Suppressor macrophage (primary cell): ENCODE measurements around the gene PAX7.
"Not testable (repeated sequence)": the region's sequence is repeated elsewhere in the genome, so short reads cannot be mapped to it uniquely, and the experiment has no call there.

Source experiments
- DNase-seq, 4 experiments: peaks; one replicate each; pipeline ENCODE4 v3.0.0-alpha.2; 2020 to 2022

Gene PAX7

DNA sequence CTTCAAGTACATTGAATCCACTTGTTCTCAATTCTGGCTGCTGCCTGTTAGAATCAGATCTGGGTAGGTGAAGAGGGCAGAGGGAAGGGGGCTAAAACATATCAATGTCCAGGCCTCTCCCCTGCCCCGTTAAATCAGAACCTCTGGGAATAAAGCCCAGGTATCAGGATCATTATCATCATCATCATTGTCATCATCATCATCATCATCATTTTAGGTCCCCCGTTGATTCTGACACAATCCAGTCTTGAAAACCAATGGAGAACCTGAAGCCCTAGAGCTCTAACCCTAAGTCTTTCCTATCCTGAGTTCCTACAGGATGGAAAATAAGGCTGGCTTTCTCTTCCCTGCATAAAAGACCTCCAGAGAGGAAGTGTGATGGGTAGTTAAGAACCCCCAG lies 135.7 kb downstream of the PAX7 start:
- DNase-seq = no peak

DNA sequence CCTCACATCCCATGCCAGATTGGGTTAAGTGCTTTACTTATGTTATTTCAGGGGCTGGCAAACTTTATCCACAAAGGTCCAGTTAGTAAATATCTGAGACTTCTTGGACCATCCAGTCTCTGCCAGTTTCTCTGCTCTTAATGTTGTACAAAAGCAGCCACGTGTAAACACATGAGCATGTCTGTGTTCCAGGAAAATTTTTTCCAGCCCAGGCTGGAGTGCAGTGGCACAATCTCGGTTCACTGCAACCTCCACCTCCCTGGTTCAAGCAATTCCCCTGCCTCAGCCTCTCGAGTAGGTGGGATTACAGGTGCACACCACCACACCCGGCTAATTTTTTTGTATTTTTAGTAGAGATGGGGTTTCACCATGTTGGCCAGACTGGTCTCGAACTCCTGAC lies 136.9 kb downstream of the PAX7 start:
- not testable (repeated sequence) for DNase-seq

DNA sequence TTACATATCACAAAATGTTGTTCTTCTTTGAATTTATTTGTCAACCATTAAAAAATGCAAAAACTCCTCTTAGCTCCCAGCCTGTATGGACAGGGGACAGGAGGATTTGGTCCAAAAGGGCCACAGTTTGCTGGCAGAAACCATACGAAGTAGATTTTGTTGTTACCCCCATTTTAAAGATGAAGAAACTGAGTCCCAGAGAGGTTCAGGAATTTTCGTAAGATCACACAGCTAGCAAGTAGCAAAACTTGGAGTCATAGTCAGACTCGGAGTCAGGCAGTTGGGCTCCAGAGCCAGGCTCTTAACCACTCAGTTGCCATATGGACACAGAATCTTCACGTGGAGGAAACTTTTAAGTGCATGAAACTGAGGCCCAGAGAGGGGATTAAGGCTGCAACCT lies 137.4 kb downstream of the PAX7 start:
- DNase-seq = no peak

DNA sequence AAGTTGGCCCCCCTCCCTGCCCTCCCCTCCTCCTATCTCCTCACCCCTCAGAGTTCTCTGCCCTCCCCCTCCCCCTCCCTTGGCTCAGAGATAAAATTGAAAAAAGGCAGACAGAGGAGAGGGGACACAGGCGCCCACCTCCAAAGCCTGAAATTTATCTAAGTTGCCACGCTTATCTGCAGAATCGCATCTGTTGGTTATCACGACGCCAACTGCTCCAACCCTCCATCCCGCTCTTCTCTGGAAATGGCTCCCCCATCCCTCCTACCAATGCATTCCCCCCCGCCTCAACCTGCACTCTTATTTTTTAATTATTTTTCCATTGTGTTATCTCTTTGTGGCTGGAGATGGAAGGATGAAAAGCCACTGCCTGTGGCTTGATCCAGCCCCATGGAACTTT lies 138.5 kb downstream of the PAX7 start:
- no peak for DNase-seq

DNA sequence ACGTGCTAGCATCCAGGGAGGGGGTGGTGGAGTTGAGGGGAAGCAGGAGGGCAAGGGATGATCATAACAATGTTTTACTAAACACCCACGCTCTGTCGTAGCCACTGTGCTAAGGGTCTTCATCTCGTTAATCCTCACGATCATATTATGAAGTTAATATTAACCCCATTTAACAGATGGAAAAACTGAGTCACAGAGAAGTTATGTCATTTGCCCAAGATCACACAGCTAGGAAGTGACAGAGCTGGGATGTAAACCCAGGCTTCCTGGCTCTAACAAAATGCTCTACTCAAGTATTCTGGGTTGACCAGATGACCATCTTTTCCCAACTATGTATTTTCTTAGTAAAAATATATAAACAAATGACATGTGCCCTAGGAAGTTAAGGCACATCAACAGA lies 140.2 kb downstream of the PAX7 start:
- no peak for DNase-seq

DNA sequence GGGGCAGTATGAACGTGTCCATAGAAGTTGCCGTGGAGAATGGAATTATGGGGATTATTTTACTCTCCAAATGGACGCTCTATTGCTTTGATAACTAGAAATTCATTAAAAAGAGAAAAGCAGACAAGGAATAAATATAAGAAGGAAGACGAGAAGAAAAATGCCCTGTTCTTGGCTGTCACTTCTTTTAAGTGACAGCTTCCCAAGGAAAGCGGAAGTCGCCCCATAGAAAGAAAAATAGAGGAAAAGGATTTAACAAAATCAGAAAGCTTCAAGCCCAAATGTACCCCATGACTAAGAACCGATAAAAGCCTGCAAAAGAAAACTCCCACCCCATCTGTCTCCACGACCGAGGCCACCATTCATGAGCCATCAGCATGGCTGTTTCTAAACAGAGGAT lies 143.1 kb downstream of the PAX7 start:
- no peak for DNase-seq

DNA sequence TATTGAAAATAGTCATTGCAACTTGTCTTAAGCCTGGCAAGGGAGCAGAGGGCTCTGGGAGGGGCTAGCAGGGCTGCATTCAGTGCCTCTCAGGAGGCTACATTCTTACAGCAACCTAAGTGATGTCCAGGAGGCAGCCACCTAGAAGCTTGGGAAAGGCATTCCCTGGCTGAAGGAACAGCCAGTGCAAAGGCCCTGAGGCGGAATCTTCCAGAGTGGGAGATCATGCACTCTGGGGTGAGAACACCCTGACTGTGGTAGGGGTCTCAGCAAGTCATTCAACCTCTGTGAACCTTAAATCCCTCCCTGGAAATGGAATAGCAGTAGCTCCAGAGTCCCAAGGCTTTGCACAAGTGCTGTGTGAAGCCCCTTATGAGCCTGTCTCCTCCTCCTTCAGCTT lies 144.7 kb downstream of the PAX7 start:
- no peak for DNase-seq

DNA sequence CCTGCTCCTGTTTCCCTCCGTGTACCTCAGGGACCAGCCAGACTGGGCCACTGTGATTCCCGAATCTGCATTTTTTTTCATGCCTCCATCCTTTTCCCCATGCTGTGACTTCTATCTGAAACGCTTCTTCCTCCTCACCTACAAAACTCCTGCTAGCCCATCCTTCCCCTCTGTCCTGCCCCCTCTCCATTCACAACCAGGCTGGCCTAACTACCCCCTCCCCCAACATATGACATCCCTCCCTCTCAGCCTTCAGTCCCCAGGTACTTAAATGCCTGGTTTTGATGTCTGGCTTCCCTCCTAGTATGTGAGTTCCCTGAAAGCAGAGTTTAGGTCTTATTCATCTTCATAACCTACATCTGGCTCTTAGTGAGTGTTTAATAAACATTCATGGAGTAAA lies 146.1 kb downstream of the PAX7 start:
- DNase-seq = no peak

DNA sequence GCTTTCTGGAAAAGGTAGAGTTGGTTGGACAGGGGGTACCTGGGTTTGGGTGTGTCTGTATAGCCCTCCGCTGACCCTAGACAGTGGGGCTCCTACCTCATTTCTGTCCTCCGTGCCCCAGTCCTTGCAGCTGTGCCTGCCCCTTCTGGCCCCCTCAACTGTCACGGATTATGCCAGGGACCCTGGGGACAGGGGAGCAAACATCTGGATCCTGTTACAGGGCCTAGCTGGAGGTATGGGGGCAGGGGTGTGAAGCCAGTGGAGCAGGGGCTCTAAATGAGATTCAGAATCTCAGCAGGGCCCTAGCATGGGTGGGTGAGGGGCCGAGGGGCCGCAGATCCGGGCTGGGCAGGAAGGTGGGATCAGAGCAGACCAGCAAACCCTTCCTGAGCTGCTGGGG lies 147.8 kb downstream of the PAX7 start:
- no peak for DNase-seq

DNA sequence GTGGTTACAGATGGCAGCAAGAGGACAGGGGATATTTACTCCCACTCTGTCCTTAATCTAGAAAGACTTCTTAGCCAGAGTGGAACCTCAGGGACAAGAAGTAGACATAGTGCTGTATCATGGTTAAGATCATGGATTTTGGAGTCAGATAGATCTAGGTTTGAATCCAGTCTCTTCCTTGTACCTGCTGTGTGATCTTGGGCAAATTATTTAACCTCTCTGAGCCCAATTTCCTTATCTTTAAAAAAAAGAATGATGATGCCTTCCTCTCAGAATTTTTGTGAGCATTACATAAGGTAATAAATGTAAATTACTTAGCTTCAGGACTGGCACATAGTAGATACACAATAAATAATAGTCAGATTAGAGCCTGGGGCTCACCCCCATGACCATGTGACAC lies 150.4 kb downstream of the PAX7 start:
- DNase-seq = no peak

DNA sequence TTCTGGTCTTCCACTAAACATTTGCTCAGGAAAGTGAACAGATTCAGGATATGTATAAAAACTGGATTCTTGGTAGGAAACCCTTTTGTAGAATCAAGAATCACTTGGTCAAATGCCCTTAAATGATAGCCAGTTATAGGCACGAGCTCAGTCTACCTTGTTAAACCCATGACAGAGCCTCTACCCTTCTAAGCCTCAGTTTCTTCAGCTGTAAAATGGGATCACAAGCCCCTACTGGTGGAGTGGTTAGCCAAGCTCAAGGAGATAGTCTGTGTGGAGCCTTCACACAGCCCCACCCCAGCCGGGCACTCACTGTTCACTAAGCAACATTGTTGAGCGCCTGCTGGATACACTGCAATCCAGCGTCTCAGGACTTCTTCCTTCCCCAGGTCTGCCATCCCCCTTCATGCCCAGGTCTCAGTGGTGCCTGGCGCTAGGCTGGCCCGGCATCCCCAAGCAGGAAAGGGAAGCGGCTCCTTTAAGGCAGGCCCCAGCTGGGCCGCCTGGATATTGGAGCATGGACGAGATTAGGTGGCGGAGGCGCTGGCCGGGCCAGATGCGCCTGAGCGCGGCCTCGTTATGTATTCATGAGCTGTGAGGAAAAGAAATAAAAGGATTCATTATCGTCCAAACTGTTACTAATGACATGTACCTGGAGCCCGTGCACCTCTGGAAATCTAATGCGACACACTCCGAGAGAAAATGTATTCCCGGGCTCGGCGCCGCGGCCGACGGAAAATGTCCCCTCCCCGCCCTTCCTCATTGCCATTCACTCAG lies 153.2 kb downstream of the PAX7 start:
- no peak for DNase-seq

DNA sequence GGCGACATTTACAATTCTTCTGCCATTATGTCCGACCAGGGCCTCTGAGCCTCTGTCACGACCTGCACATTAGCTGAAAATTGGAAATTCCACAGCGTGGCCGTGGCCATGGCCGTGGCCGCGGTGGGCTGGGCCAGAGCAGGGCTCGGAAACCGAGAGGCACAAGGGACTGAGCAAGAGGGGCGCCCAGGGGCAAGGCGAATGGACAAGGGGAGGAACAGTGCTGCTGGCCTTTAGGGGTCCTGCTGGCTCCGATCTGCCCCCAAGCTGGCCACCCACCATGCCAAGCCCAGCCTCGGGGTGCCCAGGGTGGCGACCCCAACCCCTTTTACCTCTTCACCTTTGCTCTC lies 153.8 kb downstream of the PAX7 start:
- no peak for DNase-seq

DNA sequence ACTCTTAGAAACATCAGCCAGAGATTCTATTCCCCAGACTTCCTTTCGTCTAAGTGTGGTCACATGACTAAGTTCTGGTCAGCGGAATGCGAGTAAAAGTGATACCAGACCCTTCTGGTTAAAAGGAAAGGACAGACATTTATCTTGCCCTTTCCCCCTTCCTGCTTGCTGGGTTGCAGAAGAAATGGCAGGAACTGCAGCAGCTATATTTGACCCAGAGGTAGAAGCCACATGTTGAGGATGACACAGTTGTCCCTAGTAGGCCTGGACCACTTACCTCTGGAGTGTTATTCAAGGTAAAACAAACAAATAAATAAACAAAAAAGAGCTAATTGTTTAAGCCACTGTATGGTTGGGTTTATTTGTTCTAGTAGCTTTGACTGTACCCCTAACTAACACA lies 155.5 kb downstream of the PAX7 start:
- DNase-seq = no peak

DNA sequence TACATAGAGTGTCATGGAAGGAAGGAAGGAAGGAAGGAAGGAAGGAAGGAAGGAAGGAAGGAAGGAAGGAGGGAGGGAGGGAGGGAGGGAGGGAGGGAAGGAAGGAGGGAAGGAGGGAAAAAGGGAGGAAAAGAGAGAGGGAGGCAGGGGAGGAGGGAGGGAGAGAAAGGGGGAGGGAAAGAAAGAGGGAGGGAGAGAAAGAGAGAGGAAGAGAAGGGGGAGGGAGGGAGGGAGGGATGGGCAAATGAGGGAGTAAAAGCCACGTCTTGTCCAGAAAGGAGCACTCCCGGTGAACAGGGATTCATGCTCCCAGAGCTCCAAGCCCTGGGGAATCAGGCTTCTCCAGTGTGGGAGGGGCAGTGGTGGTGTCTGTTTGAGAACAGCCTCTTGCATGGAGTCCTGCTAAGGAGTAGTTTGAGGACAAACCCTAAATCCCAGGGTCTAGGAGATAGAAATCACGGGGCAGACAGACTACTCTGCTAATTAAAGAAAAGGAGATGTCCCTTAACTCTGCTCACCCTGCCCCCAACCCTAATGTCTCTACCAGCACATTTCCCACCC lies 157.3 kb downstream of the PAX7 start:
- DNase-seq = no peak

DNA sequence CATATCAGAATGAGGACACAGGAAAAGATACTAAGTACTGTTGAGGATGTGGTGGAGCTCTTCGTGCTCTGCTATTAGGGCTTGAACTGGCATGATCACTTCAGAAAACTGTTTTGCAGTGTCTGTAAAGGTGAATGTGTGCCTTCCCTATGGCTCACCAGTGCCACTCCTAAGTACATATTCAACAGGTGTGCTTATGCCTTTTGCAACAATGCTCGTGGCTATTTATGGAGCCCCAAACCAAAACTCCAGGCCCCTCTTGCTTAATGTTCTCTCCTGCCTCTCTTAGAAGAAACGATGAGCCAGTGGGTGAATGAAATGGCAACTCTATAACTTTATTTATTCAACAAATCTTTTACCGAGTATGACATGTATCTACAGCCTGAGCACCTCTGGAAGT lies 158.6 kb downstream of the PAX7 start:
- DNase-seq = no peak

DNA sequence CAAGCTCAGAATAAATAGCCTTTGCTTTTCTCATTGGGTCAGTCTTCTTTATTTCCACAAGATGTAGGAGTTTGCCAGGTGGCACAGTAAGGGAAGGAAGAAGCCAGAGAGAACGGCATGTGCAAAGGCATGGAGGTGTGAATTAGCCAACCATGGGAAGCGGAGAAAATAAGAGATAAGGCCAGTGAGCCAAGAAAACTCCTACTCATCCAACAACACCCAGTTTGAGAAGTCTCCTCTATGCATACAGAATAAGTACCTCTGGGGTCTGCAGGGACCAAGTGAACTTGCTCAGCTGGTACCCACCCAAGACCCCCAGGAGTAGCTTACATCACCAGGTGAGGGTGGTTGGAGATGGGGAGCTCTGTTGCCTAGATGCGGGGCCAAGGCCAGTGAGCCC lies 162.1 kb downstream of the PAX7 start:
- DNase-seq = no peak

DNA sequence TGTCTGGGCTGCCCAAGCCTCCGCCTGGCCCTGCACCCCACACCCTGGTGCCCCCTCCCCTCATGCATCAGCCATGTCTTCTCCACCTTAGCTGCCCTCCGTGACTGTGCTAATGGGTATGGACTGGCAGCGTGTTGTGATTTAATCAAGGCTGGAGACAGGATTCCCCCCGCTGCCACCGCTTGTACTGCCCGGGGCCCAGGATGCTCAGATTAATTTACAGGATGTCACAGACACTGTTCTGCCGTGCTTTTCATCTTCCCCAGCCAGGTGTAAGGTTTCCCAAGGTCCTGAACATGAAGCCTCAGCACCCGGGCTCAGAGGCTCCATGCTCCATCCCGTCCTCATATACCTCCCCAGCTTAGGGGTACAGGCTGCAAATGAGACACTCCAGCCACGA lies 162.5 kb downstream of the PAX7 start:
- DNase-seq = no peak

DNA sequence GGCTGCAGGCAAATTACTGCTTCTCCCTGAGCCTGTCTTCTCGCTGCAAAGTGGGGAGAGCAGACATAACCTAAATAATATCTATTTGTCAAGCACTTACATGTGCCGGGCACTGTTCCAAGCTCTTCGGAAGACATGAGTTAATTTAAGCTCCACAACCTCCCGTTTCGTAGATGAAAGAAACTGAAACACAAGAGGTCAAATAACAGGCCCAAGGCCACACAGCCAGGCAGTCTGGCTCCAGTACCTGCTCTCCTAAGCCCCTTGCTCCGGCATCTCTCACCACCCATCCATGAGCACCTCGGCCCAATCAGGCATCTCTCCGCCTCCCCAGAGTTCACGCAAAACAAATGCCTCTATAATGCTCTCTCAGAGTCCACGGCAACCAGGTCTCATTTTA lies 163.4 kb downstream of the PAX7 start:
- no peak for DNase-seq

DNA sequence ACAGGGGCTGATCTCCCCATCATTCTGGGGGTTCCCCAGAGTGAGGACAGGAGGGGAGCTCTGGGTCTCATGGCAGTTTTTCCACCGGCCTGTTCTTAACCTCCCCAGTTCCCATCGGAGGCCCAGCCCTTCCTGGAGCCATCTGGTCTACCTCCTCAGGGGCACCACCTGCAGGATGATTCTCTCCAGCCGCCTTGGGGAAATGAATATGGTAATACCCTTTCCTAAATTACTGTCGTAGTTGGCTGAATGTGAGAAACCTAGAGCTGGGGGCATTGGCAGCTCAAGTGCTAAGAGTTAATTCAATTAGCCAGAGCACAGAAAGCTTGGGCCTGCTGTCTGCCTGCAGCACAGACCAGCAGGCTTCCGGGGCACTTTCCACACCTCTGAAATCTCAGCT lies 163.9 kb downstream of the PAX7 start:
- DNase-seq = peak in 2 of 4 experiments; percentile 2 to 6

DNA sequence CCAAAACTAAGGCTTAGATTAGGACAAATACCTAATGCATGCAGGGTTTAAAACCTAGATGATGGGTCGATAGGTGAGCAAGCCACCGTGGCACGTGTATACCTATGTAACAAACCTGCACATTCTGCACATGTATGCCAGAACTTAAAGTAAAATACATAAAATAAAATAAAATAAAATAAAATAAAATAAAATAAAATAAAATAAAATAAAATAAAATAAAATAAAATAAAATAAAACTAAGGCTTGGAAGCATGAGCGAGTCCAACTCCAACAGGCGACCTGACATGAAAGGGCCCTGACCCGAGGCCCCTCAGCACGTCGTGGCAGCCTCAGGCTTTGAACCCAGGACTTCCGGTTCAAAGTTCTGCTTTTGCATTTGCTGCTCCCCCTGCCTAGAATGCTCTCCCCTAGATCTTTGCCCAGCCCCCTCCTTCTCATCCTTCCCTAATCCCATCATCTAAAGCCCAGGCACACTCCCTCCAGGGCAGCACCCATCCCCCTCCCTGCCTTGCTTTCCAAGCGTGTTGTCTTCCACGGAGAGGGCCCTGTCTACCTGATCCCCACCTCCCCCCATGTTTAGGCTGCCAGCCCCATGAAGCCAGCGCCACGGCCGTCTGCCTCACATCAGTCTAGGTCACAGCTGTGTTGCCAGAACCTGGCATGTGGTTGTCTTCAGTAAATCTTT lies 164.5 kb downstream of the PAX7 start:
- no peak for DNase-seq

DNA sequence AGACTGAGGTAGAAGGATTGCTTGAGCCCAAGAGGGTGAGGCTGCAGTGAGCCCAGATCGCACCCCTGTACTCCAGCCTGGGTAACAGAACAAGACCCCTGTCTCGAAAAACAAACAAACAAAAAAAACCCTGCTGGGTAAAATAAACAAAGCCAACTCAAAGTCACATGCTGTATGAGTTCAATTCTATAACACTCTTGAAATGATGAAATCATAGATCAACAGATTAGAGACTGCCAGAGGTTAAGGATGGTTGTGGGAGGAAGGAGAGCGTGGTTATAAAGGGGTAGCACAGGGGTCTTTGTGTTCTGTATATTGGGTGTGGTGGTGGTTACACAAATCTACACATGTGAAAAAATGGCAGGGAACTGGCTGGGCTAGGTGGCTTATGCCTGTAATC lies 166.3 kb downstream of the PAX7 start:
- DNase-seq = no peak
